Keratinocyte (primary cell): Measurements from ENCODE around the gene MICAL2.

Source experiments
- EZH2 ChIP-seq: IDR thresholded peaks from one replicate; pipeline ENCODE4 v1.6.1; 2012; ENCODE audit warnings: inconsistent platforms, mild to moderate bottlenecking, low read length, moderate library complexity
- TF ChIP-seq, protein P1 (sequence below), 3 experiments: IDR thresholded peaks in 1 of 3; conservative IDR thresholded peaks in 1 of 3; optimal IDR thresholded peaks in 1 of 3; 2 replicates in 2 of 3; 3 replicates in 1 of 3; pipeline versions ENCODE3 to v1.5.1; 2011; ENCODE audit warnings: low read length in 3 of 3, mild to moderate bottlenecking in 3 of 3, moderate library complexity in 2 of 3, control low read depth in 1 of 3, inconsistent platforms in 1 of 3; ENCODE audit not compliant: insufficient read depth in 2 of 3; ENCODE audit errors: extremely low read depth in 1 of 3

DNA sequence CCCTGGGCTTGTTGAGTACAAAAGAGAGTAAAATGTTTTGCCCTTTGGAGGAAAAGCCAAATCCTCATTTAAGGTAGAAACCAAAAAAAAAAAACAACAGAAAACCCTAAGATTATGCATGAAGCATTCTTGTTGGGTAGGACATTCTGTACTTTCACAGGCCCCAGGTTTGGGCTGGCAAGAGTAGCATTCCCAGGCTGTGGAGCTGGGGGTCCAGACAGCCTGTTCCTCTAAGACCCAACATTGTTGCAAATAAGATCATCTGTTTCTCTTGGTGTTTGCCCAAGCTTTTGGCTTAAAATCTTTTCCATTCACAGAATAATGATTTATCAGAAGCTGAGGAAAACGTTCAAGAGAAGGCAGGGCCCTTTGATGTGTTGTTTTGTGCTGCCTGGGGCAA is 123.8 kb downstream of the MICAL2 start:
- TF ChIP-seq, protein P1, sequence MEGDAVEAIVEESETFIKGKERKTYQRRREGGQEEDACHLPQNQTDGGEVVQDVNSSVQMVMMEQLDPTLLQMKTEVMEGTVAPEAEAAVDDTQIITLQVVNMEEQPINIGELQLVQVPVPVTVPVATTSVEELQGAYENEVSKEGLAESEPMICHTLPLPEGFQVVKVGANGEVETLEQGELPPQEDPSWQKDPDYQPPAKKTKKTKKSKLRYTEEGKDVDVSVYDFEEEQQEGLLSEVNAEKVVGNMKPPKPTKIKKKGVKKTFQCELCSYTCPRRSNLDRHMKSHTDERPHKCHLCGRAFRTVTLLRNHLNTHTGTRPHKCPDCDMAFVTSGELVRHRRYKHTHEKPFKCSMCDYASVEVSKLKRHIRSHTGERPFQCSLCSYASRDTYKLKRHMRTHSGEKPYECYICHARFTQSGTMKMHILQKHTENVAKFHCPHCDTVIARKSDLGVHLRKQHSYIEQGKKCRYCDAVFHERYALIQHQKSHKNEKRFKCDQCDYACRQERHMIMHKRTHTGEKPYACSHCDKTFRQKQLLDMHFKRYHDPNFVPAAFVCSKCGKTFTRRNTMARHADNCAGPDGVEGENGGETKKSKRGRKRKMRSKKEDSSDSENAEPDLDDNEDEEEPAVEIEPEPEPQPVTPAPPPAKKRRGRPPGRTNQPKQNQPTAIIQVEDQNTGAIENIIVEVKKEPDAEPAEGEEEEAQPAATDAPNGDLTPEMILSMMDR (optimal IDR thresholded peaks at IDR 0.05 in 1 of 3, IDR thresholded peaks at IDR 0.05 in 1 of 3, conservative IDR thresholded peaks at IDR 0.05 in 1 of 3; ENCODE audit: extremely low read depth in 1 of 3, insufficient read depth in 2 of 3, low read length in 3 of 3) = no peak
- TF ChIP-seq EZH2 = no peak
